DOHH2 (cell line): ENCODE data around the gene TNFAIP8L2.

Source experiments
- CTCF ChIP-seq: fragments of 200-600 bp; sonication (generic); IDR thresholded peaks from one replicate; pipeline ENCODE4 v1.5.1; 2014; ENCODE audit warnings: antibody characterized with exemption, mild to moderate bottlenecking, low read depth, low read length; ENCODE audit not compliant: poor library complexity, severe bottlenecking
- EZH2phosphoT487 ChIP-seq: fragments of 200-600 bp; sonication (generic); IDR thresholded peaks from 2 replicates; pipeline ENCODE4 v1.6.1; 2017; ENCODE audit warnings: borderline replicate concordance, mild to moderate bottlenecking, antibody characterized with exemption, low read length, moderate library complexity, mixed read lengths

- TF ChIP-seq CTCF (no peak), EZH2phosphoT487 (no peak)
Observed at GRCh38 chr1:151108331-151108730, 48.1 kb upstream of the TNFAIP8L2 start.
